HG03095 (cell line): ENCODE measurements around the gene DIDO1.

Experiments
- ATAC-seq: cut with Tn5 transposase; IDR thresholded peaks from one replicate; pipeline ENCODE4 v1.9.1; 2021; ENCODE audit warnings: moderate library complexity; ENCODE audit not compliant: unreplicated experiment

Gene DIDO1

GRCh38 chr20:62926229-62927127, at the start of gene DIDO1:
Gene DIDO1, minus strand, starts transcription at chr20:62926505.
- ATAC-seq: peak; percentile 72

- no peak for ATAC-seq
These were observed 49.0 kb upstream of the DIDO1 start for GRCh38 chr20:62975251-62975760.

- ATAC-seq: no peak
These were observed 46.8 kb upstream of the DIDO1 start for GRCh38 chr20:62972845-62973745.

GRCh38 chr20:62971950-62972844, 45.9 kb upstream of the DIDO1 start:
- no peak for ATAC-seq

- no peak for ATAC-seq
These were observed 45.1 kb upstream of the DIDO1 start for GRCh38 chr20:62971211-62971949.

- no peak for ATAC-seq
These were observed 44.3 kb upstream of the DIDO1 start for GRCh38 chr20:62970307-62971210.

GRCh38 chr20:62969939-62970306, 43.6 kb upstream of the DIDO1 start:
- ATAC-seq: no peak

GRCh38 chr20:62969179-62969760, 43.0 kb upstream of the DIDO1 start:
- ATAC-seq: no peak

GRCh38 chr20:62968378-62969178, 42.3 kb upstream of the DIDO1 start:
- ATAC-seq: no peak

- no peak for ATAC-seq
These were observed 41.5 kb upstream of the DIDO1 start for GRCh38 chr20:62967628-62968351.

GRCh38 chr20:62967149-62967501, 40.8 kb upstream of the DIDO1 start:
- ATAC-seq: no peak

GRCh38 chr20:62966212-62967148, 40.2 kb upstream of the DIDO1 start:
- ATAC-seq: no peak

- ATAC-seq: no peak
These were observed 39.1 kb upstream of the DIDO1 start for GRCh38 chr20:62965363-62965771.

- ATAC-seq: no peak
These were observed 38.4 kb upstream of the DIDO1 start for GRCh38 chr20:62964700-62965099.

GRCh38 chr20:62963614-62964397, 37.5 kb upstream of the DIDO1 start:
- ATAC-seq: no peak
